ENCODE data around the gene PWWP2B. TPM values are rescaled to one million over a fixed set of nuclear protein-coding genes. Genes with fewer than 3 reads are reported as not detected.

PWWP2B gene
- total and polyA plus RNA-seq, 7 experiments from 2014 or later = 1.5 to 22.2 (median 11.5) TPM

DNA sequence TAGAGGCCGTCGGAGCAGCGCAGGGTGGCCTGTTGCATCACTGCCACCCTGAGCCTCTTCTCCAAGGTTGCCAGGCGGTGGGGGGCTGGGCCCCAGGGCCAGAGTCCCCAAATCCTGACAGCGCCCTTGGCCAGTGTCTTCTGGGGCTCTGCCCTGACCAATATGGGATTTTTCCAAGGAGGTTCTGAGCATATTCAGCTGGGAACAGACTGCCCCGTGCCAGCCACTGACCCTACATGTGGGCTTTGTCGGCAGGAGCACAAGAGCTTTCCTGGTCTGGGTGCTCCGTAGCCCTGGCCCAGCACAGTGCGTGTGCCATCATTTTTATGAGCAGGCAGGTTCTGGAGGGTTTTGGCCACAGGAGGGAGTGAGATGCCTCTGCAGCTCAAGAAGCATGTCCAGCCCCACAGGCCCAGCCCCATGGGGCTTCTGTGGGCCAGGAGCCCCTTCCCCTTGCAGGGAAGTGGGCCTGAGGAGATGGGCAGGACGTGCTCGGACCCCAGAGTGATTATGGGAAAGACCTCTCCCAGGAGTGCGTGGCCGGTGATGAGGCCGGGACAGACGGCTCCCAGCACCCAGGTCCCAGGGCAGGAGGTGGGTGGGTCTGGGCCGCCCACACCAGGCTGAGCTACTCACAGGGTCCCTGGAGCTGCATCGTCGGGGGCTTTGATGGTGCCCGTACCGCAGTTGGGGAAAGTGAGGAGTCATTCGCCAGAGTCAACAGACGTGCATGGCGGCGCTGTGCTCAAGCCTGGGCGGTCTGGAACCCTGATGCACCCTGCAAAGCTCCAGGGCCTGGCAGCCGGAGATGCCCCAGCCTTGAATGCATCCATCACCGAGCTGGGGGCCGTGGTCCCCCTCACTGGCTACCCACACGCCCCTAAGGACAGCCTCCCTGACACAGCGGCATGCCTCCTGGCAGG lies 66.6 kb downstream of the PWWP2B start:
- Mint-ChIP-seq H3K36me3 (no peaks in the 10 kb centered on the region), H3K4me1 (peaks cover 0 to 4% (median 0%) of the 10 kb centered on the region in 7 donors), H3K27ac (no peak overlapping the region), H3K27me3 (no peaks in the 10 kb centered on the region), H3K4me3 (no peak overlapping the region), H3K9me3 (no peaks in the 10 kb centered on the region)
- Histone ChIP-seq H3K27me3 (ENCODE audit: control insufficient read depth in 2 of 2, insufficient read depth in 2 of 2, low read length in 2 of 2) (no peaks in the 10 kb centered on the region), H3K4me1 (ENCODE audit: control insufficient read depth in 2 of 2, insufficient read depth in 2 of 2, low read length in 2 of 2) (no peaks in the 10 kb centered on the region), H3K9me3 (ENCODE audit: control insufficient read depth in 2 of 3, low read length in 3 of 3) (no peaks in the 10 kb centered on the region), H3K4me3 (ENCODE audit: low read length) (no peak overlapping the region), H3K27ac (ENCODE audit: low read depth, low read length) (no peak overlapping the region), H3K36me3 (ENCODE audit: control insufficient read depth in 2 of 3, insufficient read depth in 3 of 3, low read length in 3 of 3) (no peaks in the 10 kb centered on the region)
- DNase-seq = no peak
- ChIA-PET CTCF (no interaction called here), POLR2A (no interaction called here)
- no peak for ATAC-seq
- intact Hi-C loops (cut with micrococcal nuclease) = no loop called here

DNA sequence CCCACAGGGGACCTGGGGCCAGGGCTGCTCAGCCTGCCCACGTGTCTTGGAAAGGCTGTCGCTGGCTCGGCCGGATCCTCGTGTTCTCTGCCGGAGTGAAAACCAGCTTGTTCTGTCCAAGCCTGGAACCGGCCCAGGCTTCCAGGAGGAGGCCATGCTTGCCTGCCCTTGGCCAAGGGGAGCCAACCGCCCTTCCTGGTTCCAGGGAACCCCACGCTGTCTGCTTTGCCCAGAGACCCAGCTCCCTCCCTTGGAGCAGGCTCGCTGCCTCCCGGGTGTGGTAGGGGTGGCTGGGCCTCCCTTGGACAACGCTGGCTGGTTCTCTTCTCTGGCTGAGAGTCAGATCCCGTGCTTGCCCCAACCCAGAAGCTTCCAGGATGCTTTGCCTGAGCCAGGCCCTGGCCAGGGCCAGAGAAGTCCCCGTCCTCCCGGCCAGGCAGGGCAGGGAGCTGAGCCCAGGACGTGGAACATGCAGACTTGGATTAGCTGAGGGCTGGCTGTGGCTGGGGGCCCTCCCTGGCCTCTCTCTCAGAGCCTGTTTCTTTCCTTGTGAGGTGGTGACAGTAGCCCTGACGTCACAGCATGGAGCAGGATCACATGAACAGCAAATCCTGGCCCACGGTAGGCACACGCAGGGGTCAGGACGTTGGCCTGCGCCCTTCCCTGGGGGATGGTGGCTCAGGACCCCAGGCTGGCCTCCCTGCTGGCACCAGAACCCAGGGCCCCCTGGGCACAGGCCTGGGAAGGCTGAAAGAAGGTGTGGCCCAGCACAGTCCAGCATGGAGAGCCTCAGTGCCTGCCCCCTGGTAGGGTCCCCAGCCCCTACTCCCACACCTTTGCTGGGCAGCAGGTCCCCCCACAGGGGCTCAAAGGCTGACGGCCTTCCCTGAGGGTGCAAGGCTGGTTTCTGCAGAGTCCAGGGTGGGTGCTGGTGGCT lies 67.5 kb downstream of the PWWP2B start:
- no peaks in the 10 kb centered on the region for H3K36me3 Mint-ChIP-seq
- POLR2A ChIA-PET = no interaction called here
- ATAC-seq (no peak), DNase-seq (no peak)
- CTCF ChIA-PET = no interaction called here
- H3K27ac Mint-ChIP-seq = no peak overlapping the region
- H3K27me3 ChIP-seq (ENCODE audit: control insufficient read depth in 2 of 2, insufficient read depth in 2 of 2, low read length in 2 of 2) = no peaks in the 10 kb centered on the region
- no peak overlapping the region for H3K27ac ChIP-seq (ENCODE audit: low read depth, low read length)
- H3K4me3 Mint-ChIP-seq = no peak overlapping the region
- no peaks in the 10 kb centered on the region for H3K9me3 ChIP-seq (ENCODE audit: control insufficient read depth in 2 of 3, low read length in 3 of 3)
- H3K36me3 ChIP-seq (ENCODE audit: control insufficient read depth in 2 of 3, insufficient read depth in 3 of 3, low read length in 3 of 3) = no peaks in the 10 kb centered on the region
- no peaks in the 10 kb centered on the region for H3K27me3 Mint-ChIP-seq
- H3K9me3 Mint-ChIP-seq = no peaks in the 10 kb centered on the region
- no peaks in the 10 kb centered on the region for H3K4me1 ChIP-seq (ENCODE audit: control insufficient read depth in 2 of 2, insufficient read depth in 2 of 2, low read length in 2 of 2)
- intact Hi-C loops (cut with micrococcal nuclease) = no loop called here
- H3K4me1 Mint-ChIP-seq = no peaks in the 10 kb centered on the region
- no peak overlapping the region for H3K4me3 ChIP-seq (ENCODE audit: low read length)

DNA sequence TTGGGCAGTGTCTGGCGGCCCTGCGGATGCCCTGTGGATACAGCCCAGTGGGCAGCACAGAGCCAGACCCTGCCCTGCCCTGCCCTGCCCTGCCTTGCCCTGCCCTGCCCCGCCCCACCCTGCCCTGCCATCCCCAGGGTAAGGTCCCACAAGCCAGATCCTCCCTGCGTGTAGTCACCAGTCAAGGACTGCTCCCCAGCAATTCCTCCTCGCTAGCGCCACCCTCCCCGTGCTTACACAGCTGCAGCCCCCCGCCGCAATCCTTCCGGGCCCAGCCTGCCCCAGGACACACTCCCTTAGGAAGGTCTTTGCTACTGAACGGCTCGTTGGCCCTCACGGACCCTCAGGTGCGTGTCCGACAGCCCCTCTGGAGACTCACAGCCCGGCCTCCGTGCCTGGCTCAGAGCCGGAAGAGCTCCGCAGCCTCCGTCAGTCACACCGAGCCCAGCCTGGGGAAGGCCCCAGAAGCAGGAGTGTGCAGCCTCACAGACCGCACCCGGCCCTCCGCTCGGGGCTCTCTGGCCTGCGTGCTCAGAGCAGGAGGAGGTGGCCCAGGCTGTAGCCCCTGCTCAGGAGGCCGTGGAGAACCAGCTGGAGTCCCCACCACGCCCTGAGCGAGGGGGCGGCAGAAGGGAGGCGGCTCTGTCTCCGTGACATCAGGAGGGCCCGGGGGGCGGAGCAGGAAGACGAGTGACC lies 68.3 kb downstream of the PWWP2B start:
- POLR2A ChIA-PET = no interaction called here
- H3K4me3 Mint-ChIP-seq = no peak overlapping the region
- no peak overlapping the region for H3K27ac Mint-ChIP-seq

DNA sequence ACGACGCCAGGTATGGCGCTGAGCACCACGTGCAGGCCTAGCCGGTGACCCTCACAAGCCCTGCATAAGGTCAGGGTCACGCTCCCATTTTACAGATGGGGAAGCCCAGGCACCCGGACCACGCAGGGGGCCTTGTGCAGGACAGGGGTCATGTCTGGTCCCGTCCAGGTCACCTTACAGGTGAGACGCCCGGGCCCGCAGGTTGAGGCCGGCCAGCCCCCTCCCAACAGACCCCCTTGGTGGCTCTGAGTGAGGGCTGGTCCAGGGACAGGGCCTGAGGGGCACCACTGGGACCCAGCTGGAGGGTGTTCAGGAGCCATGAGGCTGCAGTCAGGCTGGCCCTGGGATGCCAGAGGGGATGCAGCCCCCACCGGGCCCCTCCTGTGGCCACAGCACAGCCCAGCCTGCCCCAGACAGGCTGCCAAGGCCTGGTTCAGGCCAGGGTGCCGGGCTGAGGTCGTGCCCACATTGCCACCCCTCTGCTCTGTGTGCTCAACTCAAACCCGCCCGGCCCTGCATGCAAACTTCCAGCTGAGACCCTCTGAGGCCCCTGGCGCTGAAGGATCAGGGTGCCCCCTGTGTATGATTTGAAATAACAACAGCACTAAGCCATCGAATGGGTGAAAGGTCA lies 69.0 kb downstream of the PWWP2B start:
- peaks cover 0 to 4% (median 0%) of the 10 kb centered on the region in 5 donors for H3K27me3 Mint-ChIP-seq
- H3K9me3 Mint-ChIP-seq = peaks cover 0 to 5% (median 0%) of the 10 kb centered on the region in 11 donors
- no peak overlapping the region for H3K4me3 ChIP-seq (ENCODE audit: low read length)
- H3K27ac ChIP-seq (ENCODE audit: low read depth, low read length) = no peak overlapping the region
- DNase-seq (no peak), ATAC-seq (no peak)
- ChIA-PET CTCF (no interaction called here), POLR2A (no interaction called here)
- no peaks in the 10 kb centered on the region for H3K9me3 ChIP-seq (ENCODE audit: control insufficient read depth in 2 of 3, low read length in 3 of 3)
- H3K27me3 ChIP-seq (ENCODE audit: control insufficient read depth in 2 of 2, insufficient read depth in 2 of 2, low read length in 2 of 2) = no peaks in the 10 kb centered on the region
- intact Hi-C loops (cut with micrococcal nuclease) = no loop called here
- H3K36me3 ChIP-seq (ENCODE audit: control insufficient read depth in 2 of 3, insufficient read depth in 3 of 3, low read length in 3 of 3) = no peaks in the 10 kb centered on the region
- H3K36me3 Mint-ChIP-seq = peaks cover 0 to 5% (median 0%) of the 10 kb centered on the region in 5 donors
- H3K27ac Mint-ChIP-seq = no peak overlapping the region
- peaks cover 0 to 6% (median 0%) of the 10 kb centered on the region in 7 donors for H3K4me1 Mint-ChIP-seq
- H3K4me3 Mint-ChIP-seq = no peak overlapping the region
- H3K4me1 ChIP-seq (ENCODE audit: control insufficient read depth in 2 of 2, insufficient read depth in 2 of 2, low read length in 2 of 2) = no peaks in the 10 kb centered on the region

More for the DNA sequence above, 68.3 kb downstream of the PWWP2B start:
- no peak overlapping the region for H3K4me3 ChIP-seq (ENCODE audit: low read length)
- intact Hi-C loops (cut with micrococcal nuclease) = no loop called here
- no peaks in the 10 kb centered on the region for H3K9me3 Mint-ChIP-seq
- DNase-seq (no peak), ATAC-seq (no peak)
- H3K4me1 Mint-ChIP-seq = no peaks in the 10 kb centered on the region
- H3K36me3 ChIP-seq (ENCODE audit: control insufficient read depth in 2 of 3, insufficient read depth in 3 of 3, low read length in 3 of 3) = no peaks in the 10 kb centered on the region
- no peaks in the 10 kb centered on the region for H3K9me3 ChIP-seq (ENCODE audit: control insufficient read depth in 2 of 3, low read length in 3 of 3)
- H3K27me3 ChIP-seq (ENCODE audit: control insufficient read depth in 2 of 2, insufficient read depth in 2 of 2, low read length in 2 of 2) = no peaks in the 10 kb centered on the region
- no peaks in the 10 kb centered on the region for H3K4me1 ChIP-seq (ENCODE audit: control insufficient read depth in 2 of 2, insufficient read depth in 2 of 2, low read length in 2 of 2)
- H3K36me3 Mint-ChIP-seq = no peaks in the 10 kb centered on the region
- no peak overlapping the region for H3K27ac ChIP-seq (ENCODE audit: low read depth, low read length)
- CTCF ChIA-PET = no interaction called here
- no peaks in the 10 kb centered on the region for H3K27me3 Mint-ChIP-seq

DNA sequence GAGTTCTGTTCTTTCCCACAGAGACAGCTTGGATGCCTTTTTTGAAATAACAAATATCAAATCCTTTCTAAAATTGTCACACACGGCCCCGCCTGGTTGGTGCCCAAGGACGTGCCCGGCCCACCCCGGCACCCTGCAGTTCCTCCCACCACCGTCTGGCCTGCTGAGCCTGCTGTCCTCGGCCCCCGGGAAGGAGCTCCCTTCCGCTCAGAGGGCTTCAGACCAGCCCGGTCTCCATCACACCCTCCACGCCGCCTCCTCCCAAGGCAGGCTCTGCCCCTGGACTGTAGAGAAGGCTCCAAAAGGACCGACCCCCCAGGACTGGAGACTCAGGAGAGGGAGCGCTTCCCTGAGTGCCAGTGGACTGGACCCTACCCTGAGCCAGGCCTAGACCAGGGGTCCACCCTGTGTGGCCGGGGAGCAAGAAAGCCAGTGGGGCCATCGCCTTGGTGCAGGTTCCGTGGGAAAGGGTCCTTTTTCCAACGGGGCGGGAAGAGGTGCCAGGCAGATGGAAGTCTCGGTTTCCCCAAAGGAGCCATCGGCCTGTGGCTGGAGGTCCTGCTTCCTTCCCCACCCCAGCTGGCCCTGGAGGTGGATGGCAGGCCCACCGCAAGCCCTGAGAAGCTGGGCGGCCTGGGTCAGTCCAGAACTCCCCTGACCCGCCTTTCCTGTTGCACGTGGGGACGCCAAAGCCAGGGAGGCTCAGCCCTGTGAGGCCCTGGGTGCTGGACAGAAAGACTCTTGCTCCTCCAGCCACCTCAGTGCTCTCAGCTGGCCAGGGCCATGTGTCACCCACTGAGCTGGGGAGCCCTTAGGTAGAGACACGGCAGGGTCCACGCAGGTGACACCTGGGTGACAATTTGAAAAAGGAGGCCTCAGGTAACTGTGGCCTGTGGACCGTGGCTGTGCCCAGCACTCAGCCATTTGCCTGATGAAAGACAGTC lies 69.8 kb downstream of the PWWP2B start:
- peaks cover 0 to 5% (median 0%) of the 10 kb centered on the region in 3 experiments for H3K9me3 ChIP-seq (ENCODE audit: control insufficient read depth in 2 of 3, low read length in 3 of 3)
- CTCF ChIA-PET = no interaction called here
- POLR2A ChIA-PET = no interaction called here
- DNase-seq (no peak), ATAC-seq (no peak)
- Mint-ChIP-seq H3K4me3 (no peak overlapping the region), H3K4me1 (peaks cover 0 to 6% (median 0%) of the 10 kb centered on the region in 7 donors), H3K27ac (no peak overlapping the region), H3K27me3 (peaks cover 0 to 5% (median 0%) of the 10 kb centered on the region in 5 donors), H3K36me3 (peaks cover 0 to 11% (median 0%) of the 10 kb centered on the region in 5 donors), H3K9me3 (peaks cover 0 to 13% (median 2%) of the 10 kb centered on the region in 11 donors)
- H3K27ac ChIP-seq (ENCODE audit: low read depth, low read length) = no peak overlapping the region
- H3K4me3 ChIP-seq (ENCODE audit: low read length) = no peak overlapping the region
- H3K27me3 ChIP-seq (ENCODE audit: control insufficient read depth in 2 of 2, insufficient read depth in 2 of 2, low read length in 2 of 2) = no peaks in the 10 kb centered on the region
- intact Hi-C loops (cut with micrococcal nuclease) = no loop called here
- H3K36me3 ChIP-seq (ENCODE audit: control insufficient read depth in 2 of 3, insufficient read depth in 3 of 3, low read length in 3 of 3) = no peaks in the 10 kb centered on the region
- H3K4me1 ChIP-seq (ENCODE audit: control insufficient read depth in 2 of 2, insufficient read depth in 2 of 2, low read length in 2 of 2) = no peaks in the 10 kb centered on the region

Data from naive thymus-derived CD4-positive, alpha-beta T cell (primary cell).